Stimulated activated CD4-positive, alpha-beta T cell treated with anti-CD3 and anti-CD28 coated beads, TNF-alpha, amount 100 ng/mL, for 48 hours (primary cell): ENCODE measurements around the gene SMARCA4.
A peak's percentile ranks its signal among the peaks of the same experiment; 100 is the strongest.

Source experiments
- DNase-seq, 3 donors: peaks; one replicate each; pipeline ENCODE4 v3.0.0-alpha.2; 2020; ENCODE audit warnings: low read depth in 3 of 3

Gene SMARCA4

GRCh38 chr19:10960314-10961072, at the start of gene SMARCA4:
Gene SMARCA4 (plus strand): TSS chr19:10961030. CDS start chr19:10984152, 23,122 bp downstream.
- DNase-seq, result peak; percentile 96 to 97 (median 96)

DNA sequence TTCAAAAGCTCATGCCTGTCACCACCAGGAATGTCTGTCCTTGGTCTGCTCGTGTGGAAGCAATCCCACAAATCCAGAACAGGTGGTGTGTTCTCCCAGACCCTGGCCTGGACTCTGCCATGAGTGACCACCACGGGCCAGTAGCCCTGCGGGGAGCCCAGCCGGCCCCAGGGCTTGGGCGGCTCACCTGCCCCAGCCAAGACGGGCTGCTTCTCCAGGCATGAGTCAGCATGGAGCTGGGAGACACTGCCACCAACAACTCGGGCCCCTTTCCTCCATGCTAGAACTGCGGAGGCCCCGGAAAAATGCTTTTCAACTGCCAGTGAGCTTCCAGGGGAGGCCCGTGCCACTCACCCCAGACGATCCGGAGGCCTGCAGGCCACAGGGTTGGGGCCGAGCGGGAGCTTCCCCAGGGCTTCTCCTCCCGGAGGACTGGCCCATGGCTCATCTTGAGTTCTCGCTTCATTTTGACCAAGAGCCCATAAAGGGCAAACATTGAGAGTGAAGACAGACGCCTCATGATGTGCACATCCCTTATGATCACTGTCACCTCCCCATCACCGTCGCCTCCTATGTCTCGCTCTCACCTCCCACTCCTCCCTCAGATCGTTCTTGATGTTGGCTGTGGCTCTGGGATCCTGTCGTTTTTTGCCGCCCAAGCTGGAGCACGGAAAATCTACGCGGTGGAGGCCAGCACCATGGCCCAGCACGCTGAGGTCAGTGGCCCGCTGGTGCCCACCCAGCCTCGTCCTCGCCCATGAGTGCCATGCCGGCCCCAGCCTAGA, 49.1 kb upstream of the SMARCA4 start:
- DNase-seq, result no peak

DNA sequence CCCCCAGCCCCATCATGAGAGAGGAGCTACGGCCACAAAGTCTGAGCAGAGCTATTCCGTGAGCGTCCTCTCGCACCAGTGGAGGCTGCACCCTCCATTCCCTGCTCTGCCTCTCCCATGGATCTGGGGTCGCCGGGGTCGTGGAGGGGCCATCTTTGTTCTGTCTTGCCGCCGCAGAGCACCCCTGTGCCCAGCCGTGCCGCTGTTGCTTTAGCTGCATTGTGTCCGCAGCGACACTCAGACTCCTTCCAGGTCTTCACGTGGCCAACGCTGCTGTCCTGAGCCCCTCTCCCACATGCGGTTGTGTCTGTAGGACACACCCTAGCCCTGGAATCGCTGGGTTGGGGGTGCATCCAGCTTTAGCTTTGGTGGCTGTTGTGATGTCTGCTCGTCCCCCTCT, 48.2 kb upstream of the SMARCA4 start:
- DNase-seq, result no peak

- DNase-seq, result no peak
Measured at GRCh38 chr19:10913716-10914340, 47.0 kb upstream of the SMARCA4 start.

GRCh38 chr19:10915130-10916091, 45.4 kb upstream of the SMARCA4 start:
- no peak for DNase-seq

DNA sequence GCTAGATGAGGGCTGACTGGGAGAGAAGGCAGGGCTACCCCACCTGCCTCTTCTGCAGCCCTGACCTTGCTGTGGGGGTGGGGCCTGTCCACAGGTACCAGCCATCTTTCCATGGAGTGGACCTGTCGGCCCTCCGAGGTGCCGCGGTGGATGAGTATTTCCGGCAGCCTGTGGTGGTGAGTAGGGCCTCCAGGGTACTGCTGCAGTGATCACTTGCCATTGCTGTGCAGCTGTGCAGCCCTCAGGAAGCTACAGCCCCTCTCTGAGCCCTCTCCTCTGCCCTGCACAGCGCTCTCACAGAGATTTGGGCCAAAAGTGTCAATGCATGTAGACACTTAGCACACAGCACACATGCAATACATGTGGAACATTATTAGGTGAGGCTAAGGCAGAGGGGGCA, 44.2 kb upstream of the SMARCA4 start:
- no peak for DNase-seq

- DNase-seq, result no peak
Measured at GRCh38 chr19:10918359-10918758, 42.5 kb upstream of the SMARCA4 start.

DNA sequence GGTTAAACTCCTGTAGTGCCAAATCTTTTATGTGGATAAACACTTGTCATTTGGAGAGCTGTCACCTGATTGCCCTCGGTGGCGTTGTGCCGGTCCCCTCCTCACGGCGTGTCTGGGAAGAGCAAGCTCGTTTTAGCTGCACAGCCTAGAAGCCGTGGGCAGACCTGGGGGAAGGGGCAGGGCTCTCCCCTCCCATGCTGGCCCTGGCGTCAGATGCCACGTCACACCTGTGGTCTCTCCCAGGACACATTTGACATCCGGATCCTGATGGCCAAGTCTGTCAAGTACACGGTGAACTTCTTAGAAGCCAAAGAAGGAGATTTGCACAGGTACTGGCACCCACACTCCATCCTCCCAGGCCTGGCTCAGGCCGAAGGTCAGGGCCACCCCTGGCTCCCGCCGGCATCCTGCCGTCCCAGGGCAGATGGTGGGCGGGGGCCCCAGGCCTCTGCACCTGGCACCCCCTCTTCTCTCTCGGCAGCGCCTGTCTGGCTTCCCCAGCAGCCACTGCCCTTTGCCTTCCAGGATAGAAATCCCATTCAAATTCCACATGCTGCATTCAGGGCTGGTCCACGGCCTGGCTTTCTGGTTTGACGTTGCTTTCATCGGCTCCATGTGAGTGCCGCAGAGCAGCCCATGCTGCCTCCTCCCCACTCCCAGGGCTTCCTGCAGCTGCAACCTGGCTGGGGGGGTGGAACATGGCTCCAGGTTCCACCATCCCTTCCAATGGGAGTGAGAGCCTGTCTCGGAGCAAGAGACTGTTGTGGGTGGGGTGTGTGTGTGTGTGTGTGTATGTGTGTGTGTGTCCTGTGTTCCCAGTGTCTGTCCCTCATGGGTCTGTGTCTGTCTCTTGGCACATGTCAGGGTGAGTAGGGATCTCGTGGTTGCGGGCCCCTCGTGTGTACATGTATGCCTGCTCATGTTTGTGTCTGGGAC, 41.2 kb upstream of the SMARCA4 start:
- no peak for DNase-seq

DNA sequence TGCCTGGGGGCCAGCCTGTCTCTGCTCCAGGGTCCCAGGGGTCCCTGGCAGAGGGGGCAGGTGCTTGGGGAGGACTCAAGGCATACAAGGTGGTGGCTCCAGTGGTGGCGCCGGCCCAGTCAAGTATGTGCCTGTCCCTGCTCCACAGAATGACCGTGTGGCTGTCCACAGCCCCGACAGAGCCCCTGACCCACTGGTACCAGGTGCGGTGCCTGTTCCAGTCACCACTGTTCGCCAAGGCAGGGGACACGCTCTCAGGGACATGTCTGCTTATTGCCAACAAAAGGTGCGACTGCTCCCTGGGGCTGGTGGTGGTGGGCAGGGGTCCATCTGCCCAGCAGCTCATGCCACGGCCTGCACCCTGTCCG, 40.6 kb upstream of the SMARCA4 start:
- no peak for DNase-seq

DNA sequence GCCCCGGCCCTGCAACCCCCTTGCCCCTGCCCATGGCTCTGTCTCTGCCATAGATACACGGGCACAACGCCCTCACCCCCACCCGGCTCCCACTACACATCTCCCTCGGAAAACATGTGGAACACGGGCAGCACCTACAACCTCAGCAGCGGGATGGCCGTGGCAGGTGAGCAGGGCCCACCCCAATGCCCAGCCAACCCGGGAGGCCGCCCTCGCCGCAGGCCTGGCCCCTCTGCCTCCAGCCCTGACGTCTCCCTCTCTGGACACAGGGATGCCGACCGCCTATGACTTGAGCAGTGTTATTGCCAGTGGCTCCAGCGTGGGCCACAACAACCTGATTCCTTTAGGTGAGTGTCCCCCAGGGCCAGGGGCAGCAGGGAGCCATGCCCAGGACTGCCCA, 40.0 kb upstream of the SMARCA4 start:
- no peak for DNase-seq

- DNase-seq, result no peak
Measured at GRCh38 chr19:10921199-10921909, 39.5 kb upstream of the SMARCA4 start.

GRCh38 chr19:10921910-10922637, 38.8 kb upstream of the SMARCA4 start:
- no peak for DNase-seq

GRCh38 chr19:10922638-10923014, 38.2 kb upstream of the SMARCA4 start:
- no peak for DNase-seq

DNA sequence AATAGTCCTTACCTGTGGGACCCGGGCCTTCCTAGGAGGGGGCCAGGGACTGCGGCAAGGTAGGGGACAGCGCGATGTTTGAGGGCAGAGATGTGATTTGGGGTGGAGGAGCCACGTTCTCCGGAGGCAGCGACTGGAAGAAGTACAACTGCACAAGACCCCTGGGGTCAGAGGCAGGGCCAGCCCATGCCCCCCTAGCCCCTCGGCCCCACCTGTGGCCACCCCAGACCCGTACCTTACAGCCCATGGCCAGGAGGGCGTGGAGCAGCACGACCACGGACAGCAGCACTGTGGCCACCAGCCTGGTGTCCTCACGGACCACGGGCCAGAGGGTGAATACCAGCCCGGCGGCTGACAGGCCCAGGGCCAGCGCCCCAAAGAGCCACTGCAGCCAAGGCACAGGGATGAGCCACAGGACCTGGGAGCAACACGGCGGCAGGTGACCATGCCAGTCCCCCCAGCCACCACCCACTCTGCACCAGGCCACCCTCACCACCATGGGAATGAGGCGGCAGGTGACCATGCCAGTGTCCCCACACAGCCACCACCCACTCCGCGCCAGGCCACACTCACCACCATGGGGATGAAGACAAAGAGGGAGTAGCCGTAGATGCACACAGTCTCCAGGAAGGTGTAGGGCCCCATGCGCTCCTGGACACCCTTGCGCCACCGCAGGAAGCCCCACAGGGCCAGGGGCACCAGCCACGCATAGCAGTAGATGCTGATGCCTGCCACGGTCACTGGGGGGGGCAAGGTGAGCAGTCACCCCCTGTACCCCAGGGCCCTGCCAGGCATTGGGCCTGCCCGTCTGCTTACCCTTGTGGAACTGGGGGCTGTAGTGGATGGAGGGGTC, 37.3 kb upstream of the SMARCA4 start:
- no peak for DNase-seq

GRCh38 chr19:10924597-10924996, 36.2 kb upstream of the SMARCA4 start:
- DNase-seq, result no peak

DNA sequence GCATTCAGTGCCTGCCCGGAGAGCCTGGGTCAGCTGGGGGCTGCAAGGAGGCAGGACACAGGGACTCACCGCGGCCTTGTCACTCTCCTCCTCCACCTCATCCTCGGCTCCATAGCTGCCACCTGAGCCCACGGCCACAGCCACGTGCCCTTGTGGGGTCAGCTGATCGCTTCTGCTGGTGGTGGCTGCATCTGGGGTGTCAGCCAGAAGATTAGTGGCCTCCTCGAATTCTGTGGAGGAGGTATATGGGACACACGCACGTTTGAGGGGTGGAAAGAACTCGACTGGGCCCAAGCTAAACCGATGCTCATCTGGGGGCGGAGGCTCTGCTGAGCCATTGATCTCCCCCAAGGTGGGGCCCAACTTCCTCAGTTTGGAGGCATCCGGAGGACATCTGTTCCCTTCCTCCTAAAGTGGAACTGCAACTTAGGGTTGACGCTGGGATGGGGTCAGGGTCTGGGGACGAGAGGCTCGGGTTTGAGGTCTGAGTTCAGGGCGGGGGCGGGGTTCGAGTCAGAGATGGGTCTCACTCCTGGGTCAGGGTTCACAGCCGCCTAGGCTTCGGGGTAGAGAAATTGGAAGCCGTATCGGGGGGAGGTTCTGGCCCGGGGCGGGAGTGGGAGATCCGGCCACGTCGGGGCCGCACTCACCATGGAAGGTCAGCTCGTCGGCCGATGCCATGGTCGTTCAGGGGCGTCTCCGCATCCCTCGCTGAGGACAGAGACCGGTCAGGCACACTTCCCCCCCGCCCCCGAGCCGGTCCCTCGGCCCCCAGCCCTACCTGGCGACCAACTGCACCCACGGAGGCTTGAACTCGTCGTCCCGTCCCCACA, 32.9 kb upstream of the SMARCA4 start:
- no peak for DNase-seq
